SH-SY5Y (cell line): ENCODE data around the gene MOK.

Source experiments
- GATA2 ChIP-seq: IDR thresholded peaks from 2 replicates; pipeline ENCODE4 v1.6.1; 2011; ENCODE audit warnings: mild to moderate bottlenecking, low read depth, low read length
- GATA3 ChIP-seq: IDR thresholded peaks from 2 replicates; pipeline ENCODE4 v1.6.1; 2011; ENCODE audit warnings: low read depth, mild to moderate bottlenecking, low read length, moderate library complexity

DNA sequence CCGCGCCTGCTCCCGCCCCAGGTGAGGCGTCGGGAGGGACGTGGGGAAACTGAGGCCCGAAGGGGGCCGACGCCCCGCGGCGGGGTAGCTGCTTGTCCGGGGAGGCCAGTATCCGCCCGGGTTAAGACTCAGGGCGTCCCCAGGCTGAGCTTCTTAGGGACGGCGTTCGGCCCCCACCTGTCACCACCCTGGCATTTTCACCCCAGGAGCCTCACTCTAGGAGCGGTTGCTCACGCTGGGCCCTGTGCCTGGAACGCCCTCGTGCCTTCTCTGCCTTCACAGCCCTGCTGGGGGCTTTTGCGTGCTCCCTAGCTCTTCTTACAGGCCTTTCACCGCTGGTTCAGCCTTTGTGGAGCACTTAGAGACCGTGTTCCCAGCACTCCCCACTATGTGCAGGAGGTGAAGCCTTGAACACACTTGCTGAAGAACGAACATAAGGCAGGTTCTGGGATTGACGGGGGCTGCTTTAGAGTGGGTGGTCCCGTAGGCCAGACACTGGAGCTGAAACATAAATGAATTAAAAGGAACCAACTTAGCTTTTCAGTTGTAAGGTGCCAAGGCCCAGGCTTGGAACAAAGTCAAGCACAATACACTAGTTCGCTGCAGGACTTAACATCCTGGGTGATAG is 15.2 kb upstream of the MOK start:
- no peak for TF ChIP-seq GATA2
- no peak for TF ChIP-seq GATA3
